T-helper 2 cell treated with Interferon-gamma antibody and Interleukin-4, amounts not matched to agents 100 ng/mL and 5 ng/mL, for 36 hours (primary cell): Measurements from ENCODE around the gene VHLL. TPM values are rescaled to one million over a fixed set of nuclear protein-coding genes. Genes with fewer than 3 reads are reported as not detected.
"Not testable (repeated sequence)": the region's sequence is repeated elsewhere in the genome, so short reads cannot be mapped to it uniquely, and the experiment has no call there.

Experiments
- intact Hi-C: fragments of 100-400 bp; cut with micrococcal nuclease; formaldehyde crosslinking; loops from one replicate; pipeline ENCODE4 v1.15.1; 2023
- total RNA-seq: library from RNA; stranded (reverse); gene quantifications from 2 replicates; pipeline ENCODE4 v1.2.3, GENCODE V29; 2022

The VHLL gene
- total RNA-seq, result 0.30 and 0.34 TPM in 2 replicates

DNA sequence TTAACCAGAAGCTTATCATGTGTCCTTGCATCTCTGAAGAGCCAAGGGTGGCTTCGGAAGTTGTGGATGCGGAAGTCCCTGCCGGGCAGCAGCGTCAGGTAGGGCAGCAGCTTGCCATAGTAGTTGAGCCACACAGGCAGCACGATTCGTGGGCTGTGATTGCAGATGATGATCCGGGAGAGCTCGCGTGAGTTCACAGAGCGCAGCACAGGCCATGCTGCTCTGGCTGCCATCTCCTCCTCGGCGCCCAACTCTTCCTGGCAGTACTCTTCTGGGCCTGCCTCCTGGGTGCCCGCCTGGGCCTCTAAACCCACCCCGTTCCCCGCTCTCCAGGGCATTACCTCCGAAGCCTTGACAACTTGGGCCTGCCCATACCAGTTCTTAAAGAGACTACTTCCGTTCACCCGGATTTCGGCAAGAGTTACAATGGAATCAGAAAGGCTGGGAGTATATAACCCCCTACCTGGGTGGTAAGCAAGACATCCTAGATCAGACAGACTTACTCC is at the start of gene VHLL:
VHLL (minus strand) TSS at position 456 of the 506 bp plus-strand sequence; CDS start at position 338, 118 bp downstream.
- intact Hi-C loops, result no loop called here

DNA sequence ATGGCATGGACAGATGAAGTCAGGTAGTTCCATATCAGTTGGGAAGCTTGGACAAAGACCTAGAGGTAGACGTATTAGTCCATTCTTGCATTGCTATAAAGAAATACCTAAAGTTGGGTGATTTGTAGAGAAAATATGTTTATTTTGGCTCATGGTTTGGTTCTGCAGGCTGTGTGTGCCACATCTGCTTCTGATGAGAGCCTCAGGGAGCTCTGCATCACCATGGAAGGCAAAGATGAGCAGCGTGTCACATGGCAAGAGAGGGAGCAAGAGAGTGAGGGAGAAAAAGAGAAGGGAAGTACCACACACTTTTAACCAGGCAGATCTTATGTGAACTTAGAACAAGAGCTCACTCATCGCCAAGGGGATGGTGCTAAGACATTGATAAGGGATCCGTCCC is 48.2 kb upstream of the VHLL start:
- intact Hi-C loops, result no loop called here

DNA sequence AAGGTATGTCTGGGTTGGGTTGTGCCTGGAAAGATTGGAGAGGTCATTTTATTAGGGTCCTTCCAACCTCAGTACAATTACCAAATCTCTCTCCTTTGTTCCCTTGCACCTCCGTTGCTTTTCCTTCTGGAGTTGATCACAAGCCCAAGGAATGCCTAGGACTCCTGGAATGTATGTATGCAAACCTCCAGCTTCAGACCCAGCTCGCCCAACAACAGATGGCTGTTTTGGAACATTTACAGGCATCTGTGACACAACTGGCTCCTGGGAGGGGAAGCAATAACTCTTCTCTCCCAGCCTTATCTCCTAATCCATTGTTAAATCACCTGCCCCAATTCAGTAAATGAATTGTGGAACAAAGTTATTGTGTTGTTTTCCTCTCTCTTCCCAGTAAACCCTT is 47.5 kb upstream of the VHLL start:
- intact Hi-C loops, result no loop called here

DNA sequence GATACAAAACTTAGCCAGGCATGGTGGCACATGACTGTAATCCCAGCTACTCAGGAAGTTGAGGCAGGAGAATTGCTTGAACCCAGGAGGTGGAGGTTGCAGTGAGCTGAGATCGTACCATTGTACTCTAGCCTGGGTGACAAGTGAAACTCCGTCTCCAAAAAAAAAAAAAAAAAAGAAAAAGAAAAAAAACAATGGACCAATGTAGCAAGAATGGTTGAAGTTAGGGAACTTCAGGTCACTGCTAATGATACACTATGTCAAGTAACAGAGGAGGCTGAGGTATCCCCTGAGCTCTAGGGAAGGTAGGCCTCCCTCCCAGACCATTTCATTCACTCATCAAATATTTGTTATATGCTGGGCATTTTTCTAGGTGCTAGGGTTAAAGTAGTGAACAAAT is 46.9 kb upstream of the VHLL start:
- intact Hi-C loops, result not testable (repeated sequence)

- intact Hi-C loops, result no loop called here
Observed at GRCh38 chr1:156344409-156344808, 45.3 kb upstream of the VHLL start.

GRCh38 chr1:156342166-156342955 is 43.3 kb upstream of the VHLL start:
- intact Hi-C loops, result no loop called here

DNA sequence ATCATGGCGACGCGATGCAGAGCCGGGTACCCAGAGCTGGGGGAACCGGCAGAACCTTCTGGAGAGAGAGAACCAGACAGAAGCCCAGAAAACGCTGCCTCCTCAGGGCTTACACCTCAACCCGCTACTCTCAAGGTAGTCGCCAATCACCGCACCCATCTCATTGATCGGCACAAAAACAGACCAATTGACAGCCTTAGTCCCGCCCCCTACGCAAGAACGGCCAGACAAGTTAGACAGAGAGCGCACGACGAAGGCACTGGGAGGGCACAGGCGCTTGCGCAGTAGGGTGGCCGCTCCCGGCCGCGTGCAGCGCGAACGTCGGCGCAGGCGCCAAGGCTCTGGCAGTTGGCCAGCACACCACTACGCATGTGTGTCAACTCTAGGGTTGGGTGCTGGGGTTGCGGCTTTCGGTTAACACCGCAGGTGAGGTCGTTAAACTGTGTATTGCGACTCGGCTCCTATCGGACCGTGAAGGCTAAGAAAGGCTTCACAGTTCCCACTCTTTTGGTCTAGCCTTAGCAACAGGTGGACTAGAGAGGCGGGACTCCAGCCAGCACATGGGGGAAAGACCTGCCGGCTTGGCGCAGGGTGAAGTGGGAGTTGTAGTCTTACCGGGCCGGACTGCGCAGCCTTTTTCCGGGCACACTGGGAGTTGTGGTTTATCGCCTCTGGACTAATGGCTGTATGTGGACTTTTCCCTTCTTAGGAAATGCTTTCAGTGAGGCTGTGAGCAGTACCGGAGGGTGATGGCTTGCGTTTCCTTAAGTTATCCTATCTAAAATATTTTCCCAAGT is 39.3 kb upstream of the VHLL start, which contains the start of the genes CCT3 and TSACC:
CCT3 (minus strand) TSS at position 113 of the 797 bp plus-strand sequence; CDS start at position 5, 108 bp downstream.
TSACC (plus strand) TSS at position 347 of the 797 bp plus-strand sequence. CDS start 1,232 bp downstream, outside the sequence.
- intact Hi-C loops, result loop anchor here (1.0 kb wide), 7 partner anchors 56 to 429 kb away; partner anchors contain the start of genes LAMTOR2, PRCC and SMG5

DNA sequence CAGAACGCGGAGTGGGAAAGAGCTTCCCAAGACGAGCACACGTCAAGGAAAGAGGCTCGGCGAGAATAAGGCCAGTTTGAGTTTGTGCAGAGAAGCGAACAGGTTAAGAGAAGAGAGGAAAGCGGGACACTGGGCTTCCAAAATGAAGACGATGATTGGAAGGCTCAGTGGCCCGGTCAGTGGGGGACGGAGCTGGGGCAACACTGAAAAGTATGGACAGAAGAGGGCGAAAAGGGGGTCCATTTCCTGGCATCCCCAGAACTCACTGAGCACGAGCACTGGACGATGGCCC is 38.7 kb upstream of the VHLL start:
- intact Hi-C loops, result loop anchor here (1.0 kb wide), 7 partner anchors 56 to 429 kb away; partner anchors contain the start of genes LAMTOR2, PRCC and SMG5

DNA sequence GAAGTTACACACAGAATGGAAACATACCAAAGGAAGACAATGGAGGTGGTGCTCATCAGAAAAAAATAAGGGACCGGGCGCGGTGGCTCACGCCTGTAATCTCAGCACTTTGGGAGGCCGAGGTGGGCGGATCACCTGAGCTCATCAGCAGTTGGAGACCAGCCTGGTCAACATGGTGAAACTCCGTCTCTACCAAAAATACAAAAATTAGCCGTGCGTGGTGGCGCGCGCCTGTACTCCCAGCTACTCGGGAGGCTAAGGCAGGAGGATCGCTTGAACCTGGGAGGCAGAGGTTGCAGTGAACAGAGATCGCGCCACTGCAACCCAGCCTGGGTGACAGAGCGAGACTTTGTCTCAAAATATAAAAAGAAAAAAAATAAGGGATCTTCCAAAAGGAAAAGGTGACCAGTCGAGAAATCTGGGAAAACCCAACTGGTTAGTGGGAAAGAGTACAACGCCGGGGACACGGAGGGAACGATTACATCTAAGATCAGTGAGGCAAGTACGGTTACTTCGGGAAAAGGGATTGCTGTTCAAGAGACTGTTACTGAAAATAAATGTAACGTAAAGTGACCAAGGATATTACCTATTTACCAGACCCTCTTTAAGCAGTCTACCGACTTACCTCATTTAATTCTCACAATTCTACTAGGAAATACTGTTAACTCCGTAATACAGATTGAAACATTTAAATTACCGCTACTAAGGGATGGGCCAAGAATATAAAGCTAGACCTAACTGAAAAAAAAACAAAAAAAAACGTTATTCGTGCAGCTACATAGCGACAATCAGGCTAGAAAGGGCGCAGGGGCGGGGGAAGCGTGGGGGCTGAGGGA is 38.2 kb upstream of the VHLL start:
- intact Hi-C loops, result no loop called here

- intact Hi-C loops, result no loop called here
Observed at GRCh38 chr1:156336242-156336641, 37.1 kb upstream of the VHLL start.

DNA sequence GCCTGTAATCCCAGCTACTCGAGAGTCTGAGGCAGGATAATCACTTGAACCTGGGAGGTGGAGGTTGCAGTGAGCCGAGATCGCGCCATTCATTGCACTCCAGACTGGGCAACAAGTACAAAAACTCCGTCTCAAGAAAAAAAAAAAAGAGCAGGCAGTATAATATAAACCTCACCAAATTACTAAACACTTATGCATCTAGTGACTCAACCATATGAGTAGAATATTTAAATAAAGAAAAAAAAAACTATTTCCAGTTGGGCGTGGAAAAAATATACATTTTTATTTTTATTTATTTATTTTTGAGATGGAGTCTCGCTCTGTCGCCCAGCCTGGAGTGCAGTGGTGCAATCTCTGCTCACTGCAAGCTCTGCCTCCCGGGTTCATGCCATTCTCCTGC is 24.1 kb upstream of the VHLL start:
- intact Hi-C loops, result not testable (repeated sequence)

DNA sequence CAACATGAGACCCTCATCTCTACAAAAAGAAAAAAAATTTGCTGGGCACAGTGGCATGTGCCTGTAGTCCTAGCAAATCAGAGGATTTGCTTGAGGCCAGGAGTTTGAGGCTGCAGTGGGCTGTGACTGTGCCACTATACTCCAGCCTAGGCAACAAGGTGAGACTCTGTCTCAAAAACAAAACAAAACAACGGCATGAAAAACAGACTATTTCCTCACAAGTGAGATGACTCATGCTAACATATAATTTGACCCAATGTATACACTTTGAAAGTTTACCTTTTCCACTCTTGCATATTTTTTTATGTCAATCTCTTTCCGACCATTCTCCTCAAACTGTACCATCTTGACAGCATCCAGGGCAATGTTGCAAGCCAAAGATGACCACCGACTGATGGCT is 21.5 kb upstream of the VHLL start:
- intact Hi-C loops, result no loop called here

DNA sequence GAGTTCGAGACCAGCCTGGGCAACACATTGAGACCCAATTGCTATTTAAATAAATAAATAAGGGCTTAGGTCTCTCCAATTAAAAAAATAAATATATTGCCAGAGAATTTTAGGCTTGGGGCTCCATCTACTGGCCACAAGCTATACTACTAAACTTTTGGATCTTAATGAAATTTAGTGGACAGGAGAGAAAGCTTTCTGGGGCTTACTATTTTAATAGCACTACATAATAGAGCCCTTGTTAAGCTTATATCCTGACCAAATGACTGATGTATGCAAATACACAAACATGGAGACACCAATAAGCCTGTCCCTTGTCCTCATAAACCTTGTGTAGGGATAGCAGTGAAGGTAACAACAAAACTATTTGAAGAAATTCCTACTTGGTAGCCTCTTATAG is 20.6 kb upstream of the VHLL start:
- intact Hi-C loops, result loop anchor here (10.0 kb wide), 1 partner anchor 175 kb away; no protein-coding TSS in a partner anchor

DNA sequence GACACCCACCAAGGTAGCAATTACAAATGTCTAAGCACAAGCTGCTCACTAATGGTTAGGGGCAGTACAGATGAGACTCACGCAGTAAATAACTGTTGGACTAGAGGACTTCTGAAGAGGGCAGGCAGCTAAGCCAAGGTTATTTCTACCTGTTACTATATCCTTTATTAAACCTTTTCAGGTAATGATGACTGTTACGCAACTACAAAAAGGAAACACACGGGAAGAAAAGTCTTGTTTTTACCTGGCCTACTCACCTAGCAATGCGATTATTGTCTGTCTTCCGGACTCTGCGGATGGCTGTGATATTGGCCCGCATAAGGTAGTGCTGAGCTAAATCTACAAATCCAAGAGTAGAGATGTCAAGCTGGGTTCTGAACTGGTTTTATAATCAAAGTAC is 17.8 kb upstream of the VHLL start:
- intact Hi-C loops, result loop anchor here (10.0 kb wide), 1 partner anchor 172 kb away; no protein-coding TSS in a partner anchor

- intact Hi-C loops, result loop anchor here (10.0 kb wide), 1 partner anchor 166 kb away; no protein-coding TSS in a partner anchor
Observed at GRCh38 chr1:156310962-156311361, 11.9 kb upstream of the VHLL start.

DNA sequence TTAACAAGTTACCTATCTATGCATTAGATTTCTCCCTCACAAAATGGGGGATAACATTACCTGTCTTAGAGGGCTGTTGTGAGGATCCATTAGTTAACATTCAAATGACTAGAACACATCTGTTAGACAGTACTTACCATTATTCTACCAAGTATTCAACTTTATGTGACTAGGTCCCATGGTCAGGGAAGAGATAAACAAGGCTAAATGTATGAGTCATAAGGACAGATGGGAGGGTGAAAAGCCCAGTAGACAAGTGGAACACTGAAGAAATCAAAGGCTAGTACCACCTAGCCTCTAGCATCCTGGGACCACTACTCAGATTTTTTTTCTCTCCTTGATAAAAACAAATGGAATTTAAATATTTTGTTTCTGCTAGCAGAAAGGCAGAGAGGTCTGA is 9.0 kb upstream of the VHLL start:
- intact Hi-C loops, result no loop called here

- intact Hi-C loops, result no loop called here
Observed at GRCh38 chr1:156305215-156305614, 6.1 kb upstream of the VHLL start.

GRCh38 chr1:156303241-156303640 is 4.1 kb upstream of the VHLL start:
- intact Hi-C loops, result no loop called here

DNA sequence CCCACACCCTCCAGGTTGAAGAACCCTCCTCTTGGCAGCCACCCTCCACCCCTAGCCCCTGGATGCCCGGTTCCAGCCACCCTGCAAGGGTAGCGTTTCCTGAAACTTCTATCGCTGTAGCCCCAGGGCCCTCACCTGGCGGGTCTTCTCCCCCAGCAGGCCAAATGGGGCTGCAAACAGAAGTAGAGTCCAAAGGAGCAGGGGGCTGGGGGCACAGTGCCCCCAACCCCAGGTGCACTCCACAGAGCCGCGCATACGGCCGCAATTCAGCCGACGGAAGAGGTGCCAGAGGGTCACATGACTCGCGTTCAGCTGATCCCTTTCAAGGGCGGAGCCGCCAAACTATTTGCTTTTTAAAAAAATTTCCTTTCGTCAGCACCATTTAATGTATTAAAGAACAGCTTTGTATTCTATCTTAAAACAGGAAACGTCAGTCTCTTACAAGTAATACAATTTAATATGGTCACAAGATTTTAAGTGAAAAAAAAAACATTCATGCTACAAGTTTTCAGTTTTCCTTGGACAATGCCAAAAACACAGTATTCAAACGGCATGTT is 3.6 kb downstream of the VHLL start, which contains the start of gene GLMP:
GLMP (minus strand) TSS at position 289 of the 557 bp plus-strand sequence; CDS start at position 255, 34 bp downstream.
- intact Hi-C loops, result no loop called here

DNA sequence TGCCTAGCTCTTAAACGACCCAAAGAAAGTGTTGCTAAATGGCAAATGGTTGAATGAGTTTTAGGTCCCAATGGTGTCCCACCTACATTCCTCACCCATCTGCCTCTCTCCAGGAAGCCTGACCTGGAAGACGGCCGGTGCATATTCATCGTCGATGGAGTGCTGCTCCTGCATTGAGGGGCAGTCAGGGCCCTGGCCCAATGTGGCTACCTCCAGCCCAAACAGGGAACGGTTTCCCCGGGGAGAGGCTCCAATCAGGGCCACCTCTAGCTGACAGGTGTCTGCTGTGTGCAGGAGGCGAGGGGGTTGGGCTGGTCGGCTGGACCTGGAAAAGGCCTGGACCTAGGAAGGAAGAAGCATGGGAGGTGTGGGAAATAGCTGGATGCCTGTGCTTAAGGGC is 5.2 kb downstream of the VHLL start:
- intact Hi-C loops, result no loop called here

- intact Hi-C loops, result no loop called here
Observed at GRCh38 chr1:156293098-156293434, 6.0 kb downstream of the VHLL start.
